Lung (tissue), 12 donors: ENCODE data around the gene SLC25A6. TPM values are rescaled to one million over a fixed set of nuclear protein-coding genes. Genes with fewer than 3 reads are reported as not detected.
"Not testable (repeated sequence)": the region's sequence is repeated elsewhere in the genome, so short reads cannot be mapped to it uniquely, and the experiment has no call there.

Experiments used
- ATAC-seq: fragments of 200-7000 bp; cut with Tn5 transposase; one replicate; pipeline ENCODE4 v1.9.1; 2020; ENCODE audit warnings: moderate number of reproducible peaks; ENCODE audit not compliant: insufficient read depth, low FRiP score
- DNase-seq, 3 donors: peaks; one replicate each; pipeline ENCODE4 v3.0.0-alpha.2; 2013 to 2017
- H3K27ac ChIP-seq, 2 donors: one replicate each; pipeline ENCODE4 v1.5.1; 2013; ENCODE audit warnings: mild to moderate bottlenecking in 2 of 2, moderate library complexity in 2 of 2, control low read depth in 1 of 2, inconsistent platforms in 1 of 2, low read depth in 1 of 2, low read length in 1 of 2
- H3K27me3 ChIP-seq, 3 donors: one replicate each; pipeline ENCODE4 v1.5.1; 2013; ENCODE audit warnings: low read length in 2 of 3; ENCODE audit not compliant: control insufficient read depth in 3 of 3, insufficient read depth in 3 of 3
- H3K36me3 ChIP-seq, 4 donors: one replicate each; pipeline ENCODE4 v1.5.1; 2013; ENCODE audit warnings: low read length in 4 of 4, mild to moderate bottlenecking in 1 of 4, moderate library complexity in 1 of 4; ENCODE audit not compliant: control insufficient read depth in 4 of 4, insufficient read depth in 4 of 4
- H3K4me1 ChIP-seq, 5 donors: one replicate each; pipeline ENCODE4 v1.5.1; 2013; ENCODE audit warnings: low read length in 5 of 5, mild to moderate bottlenecking in 2 of 5, moderate library complexity in 1 of 5; ENCODE audit not compliant: control insufficient read depth in 5 of 5, insufficient read depth in 5 of 5
- H3K4me3 ChIP-seq: one replicate; pipeline ENCODE4 v1.5.1; 2013; ENCODE audit warnings: mild to moderate bottlenecking, control low read depth, moderate library complexity
- H3K9ac ChIP-seq, 2 donors: one replicate each; pipeline ENCODE4 v1.5.1; 2013; ENCODE audit warnings: low read length in 2 of 2, control low read depth in 1 of 2; ENCODE audit not compliant: insufficient read depth in 1 of 2
- H3K9me3 ChIP-seq, 4 donors: one replicate each; pipeline ENCODE4 v1.5.1; 2013; ENCODE audit warnings: low read length in 3 of 4, mild to moderate bottlenecking in 1 of 4, moderate library complexity in 1 of 4; ENCODE audit not compliant: control insufficient read depth in 4 of 4, insufficient read depth in 3 of 4
- CTCF ChIP-seq: IDR thresholded peaks from 2 replicates; pipeline ENCODE4 v1.5.1; 2012; ENCODE audit warnings: mild to moderate bottlenecking; ENCODE audit errors: control extremely low read depth, extremely low read depth
- WGBS, 2 donors: extraction: QIAGEN DNeasy Blood & Tissue Kit; methylation state at CpG; one replicate each; pipeline ENCODE4 v1.1.7; 2013; 5-methylcytosine and 5-hydroxymethylcytosine counted together
- polyA plus RNA-seq, 2 donors: library from polyadenylated mRNA; stranded (reverse); fragments of 200-250 nt; gene quantifications; one replicate each; pipeline ENCODE4 v1.2.1, GENCODE V29; 2013
- total RNA-seq, 2 donors: library from RNA; depleted of rRNA in 1 of 2; stranded (reverse); fragments of >200 nt in 1 of 2; gene quantifications; one replicate each; pipeline ENCODE4 v1.2.1, GENCODE V29; 2014 to 2021
- donor health status: control.
- donor health status: control.
- donor health status: Bipolar disorder and iron deficiency.
- donor health status: healthy.
- donor health status: DM: yes; HTN: yes; CAD: no.

SLC25A6 gene
- total and polyA plus RNA-seq, 4 donors, result 168 to 422 (median 366) TPM

- TF ChIP-seq CTCF, result no peak
- 95 to 97% methylated on average over 32 of the region's 32 CpGs for WGBS, 2 donors
- Histone ChIP-seq H3K4me3 (no peak overlapping the region), H3K36me3 (peaks cover 13 to 37% (median 25%) of the 10 kb centered on the region in 4 donors), H3K9ac (no peak overlapping the region), H3K27ac (no peak overlapping the region), H3K9me3 (peaks cover 0 to 5% (median 1%) of the 10 kb centered on the region in 4 donors), H3K4me1 (no peaks in the 10 kb centered on the region), H3K27me3 (no peaks in the 10 kb centered on the region)
- no peak for ATAC-seq
- no peak for DNase-seq
Observed at GRCh38 chrX:1427756-1428155, 35.8 kb upstream of the SLC25A6 start.

- H3K4me3 ChIP-seq, H3K27ac ChIP-seq, H3K4me1 ChIP-seq, H3K27me3 ChIP-seq, H3K9ac ChIP-seq, DNase-seq, ATAC-seq: not testable (repeated sequence)
- Histone ChIP-seq H3K36me3 (peaks cover 15 to 49% (median 32%) of the 10 kb centered on the region in 4 donors), H3K9me3 (peaks cover 0 to 17% (median 7%) of the 10 kb centered on the region in 4 donors)
- 88 to 92% methylated on average over 13 to 16 of the region's 16 CpGs for WGBS, 2 donors
Observed at GRCh38 chrX:1426321-1426720, 34.4 kb upstream of the SLC25A6 start.

GRCh38 chrX:1425381-1425780, 33.5 kb upstream of the SLC25A6 start:
- no peaks in the 10 kb centered on the region for H3K4me1 ChIP-seq
- WGBS, 2 donors, result 78 to 85% methylated on average over 10 of the region's 10 CpGs
- no peak for DNase-seq
- no peaks in the 10 kb centered on the region for H3K27me3 ChIP-seq
- peaks cover 0 to 17% (median 7%) of the 10 kb centered on the region in 4 donors for H3K9me3 ChIP-seq
- no peak for ATAC-seq
- no peak overlapping the region for H3K27ac ChIP-seq
- no peak for TF ChIP-seq CTCF
- H3K36me3 ChIP-seq, result peaks cover 15 to 51% (median 34%) of the 10 kb centered on the region in 4 donors
- no peak overlapping the region for H3K9ac ChIP-seq
- no peak overlapping the region for H3K4me3 ChIP-seq

DNA sequence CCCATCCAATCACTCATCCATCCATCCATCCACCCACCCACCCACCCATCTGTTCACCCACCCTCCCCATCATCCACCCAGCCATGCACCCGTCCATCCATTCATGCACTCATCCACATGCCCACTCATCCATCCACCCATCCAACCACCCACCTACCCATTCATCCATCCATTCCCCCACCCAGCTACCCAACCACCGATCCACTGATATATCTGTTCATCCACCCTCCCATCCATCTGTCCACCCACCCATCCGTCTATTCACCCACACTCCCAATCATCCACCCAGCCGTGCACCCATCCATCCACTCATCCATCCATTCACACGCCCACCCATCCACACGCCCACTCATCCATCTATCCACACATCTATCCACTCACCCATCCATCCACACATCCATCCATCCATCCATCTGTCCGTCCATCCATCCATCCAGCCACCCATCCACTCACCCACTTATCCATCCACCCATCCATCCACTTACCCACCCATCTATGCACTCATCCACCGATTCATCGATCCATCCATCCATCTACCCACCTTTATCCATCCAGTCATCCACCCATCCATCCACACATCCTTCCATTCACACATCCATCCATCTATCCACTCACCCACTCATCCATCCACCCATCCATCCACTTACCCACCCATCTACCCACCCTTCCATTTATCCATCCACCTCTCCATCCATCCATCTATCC, 32.4 kb upstream of the SLC25A6 start:
- Histone ChIP-seq H3K36me3 (peaks cover 15 to 51% (median 33%) of the 10 kb centered on the region in 4 donors), H3K4me3 (no peak overlapping the region), H3K9ac (no peak overlapping the region), H3K27ac (no peak overlapping the region), H3K9me3 (peaks cover 0 to 17% (median 7%) of the 10 kb centered on the region in 4 donors), H3K4me1 (no peaks in the 10 kb centered on the region), H3K27me3 (no peaks in the 10 kb centered on the region)
- WGBS, 2 donors, result 73 to 87% methylated on average over 9 of the region's 9 CpGs
- DNase-seq, result no peak
- TF ChIP-seq CTCF, result no peak
- ATAC-seq, result no peak
